Activated B cell treated with CpG ODN at 0.5 μM for 24 hours (primary cell): ENCODE data around the gene SLC16A2. TPM values are rescaled to one million over a fixed set of nuclear protein-coding genes. Genes with fewer than 3 reads are reported as not detected.
A peak's percentile ranks its signal among the peaks of the same experiment; 100 is the strongest.

Experiments used
- ATAC-seq: fragments of 200-7000 bp; cut with Tn5 transposase; one replicate; pipeline ENCODE4 v1.10.0; 2021; ENCODE audit warnings: low read depth, mild to moderate bottlenecking, moderate library complexity
- CTCF ChIA-PET: fragments of 350-600 bp; sonication (Branson Sonifier 250); formaldehyde crosslinking; loops from one replicate; lab custom pipeline; 2021; ENCODE audit warnings: antibody characterized with exemption; lab: Charles Lee
- POLR2A ChIA-PET: fragments of 350-600 bp; sonication (Branson Sonifier 250); formaldehyde crosslinking; loops from one replicate; lab custom pipeline; 2021; ENCODE audit warnings: antibody characterized with exemption; lab: Charles Lee
- DNase-seq: peaks from one replicate; pipeline ENCODE4 v3.0.0; 2022
- H3K27ac Mint-ChIP-seq: one replicate; pipeline ENCODE4 v1.8.0; 2020; ENCODE audit warnings: mixed read lengths
- H3K27me3 Mint-ChIP-seq: one replicate; pipeline ENCODE4 v1.8.0; 2021; ENCODE audit warnings: mixed read lengths
- H3K36me3 Mint-ChIP-seq: one replicate; pipeline ENCODE4 v1.8.0; 2021; ENCODE audit warnings: low read depth, mixed read lengths
- H3K4me1 Mint-ChIP-seq: one replicate; pipeline ENCODE4 v1.8.0; 2021; ENCODE audit warnings: mixed read lengths
- H3K4me3 Mint-ChIP-seq: one replicate; pipeline ENCODE4 v1.8.0; 2020; ENCODE audit warnings: mild to moderate bottlenecking, mixed read lengths
- H3K9me3 Mint-ChIP-seq: one replicate; pipeline ENCODE4 v1.8.0; 2020; ENCODE audit warnings: mixed read lengths
- CTCF ChIP-seq: fragments of 200-600 bp; IDR thresholded peaks from one replicate; pipeline ENCODE4 v1.8.0; 2022; ENCODE audit warnings: antibody characterized with exemption, mild to moderate bottlenecking
- intact Hi-C: fragments of 100-400 bp; cut with micrococcal nuclease; formaldehyde crosslinking; loops from one replicate; pipeline ENCODE4 v1.15.1; 2024
- total RNA-seq: library from RNA; stranded (reverse); gene quantifications from 2 replicates; pipeline ENCODE4 v1.2.3, GENCODE V29; 2022

The SLC16A2 gene
- total RNA-seq, 1 donor from 2014 or later = not detected

- Mint-ChIP-seq H3K27me3 (no peaks in the 10 kb centered on the region), H3K4me1 (peaks cover 24% of the 10 kb centered on the region), H3K4me3 (peak overlapping the region; percentile 4), H3K36me3 (no peaks in the 10 kb centered on the region), H3K27ac (peak overlapping the region; percentile 65), H3K9me3 (no peaks in the 10 kb centered on the region)
- no peak for DNase-seq
- no peak for ATAC-seq
- intact Hi-C loops = loop anchor here (5.0 kb wide), 1 partner anchor 215 kb away; no protein-coding TSS in a partner anchor
- no peak for TF ChIP-seq CTCF
- ChIA-PET CTCF (no interaction called here), POLR2A (no interaction called here)
Observed at GRCh38 chrX:74507191-74507590, 85.9 kb downstream of the SLC16A2 start.

GRCh38 chrX:74509989-74510388, 88.7 kb downstream of the SLC16A2 start:
- CTCF ChIA-PET = no interaction called here
- POLR2A ChIA-PET = no interaction called here
- ATAC-seq (no peak), DNase-seq (no peak)
- Mint-ChIP-seq H3K27me3 (no peaks in the 10 kb centered on the region), H3K4me1 (peaks cover 24% of the 10 kb centered on the region), H3K4me3 (no peak overlapping the region), H3K9me3 (no peaks in the 10 kb centered on the region), H3K27ac (no peak overlapping the region), H3K36me3 (no peaks in the 10 kb centered on the region)
- intact Hi-C loops = loop anchor here (5.0 kb wide), 1 partner anchor 218 kb away; no protein-coding TSS in a partner anchor
- TF ChIP-seq CTCF = no peak

GRCh38 chrX:74510401-74510800, 89.1 kb downstream of the SLC16A2 start:
- POLR2A ChIA-PET = no interaction called here
- Mint-ChIP-seq H3K27me3 (no peaks in the 10 kb centered on the region), H3K4me3 (no peak overlapping the region), H3K36me3 (no peaks in the 10 kb centered on the region), H3K4me1 (peaks cover 22% of the 10 kb centered on the region), H3K27ac (no peak overlapping the region), H3K9me3 (no peaks in the 10 kb centered on the region)
- DNase-seq = no peak
- TF ChIP-seq CTCF = no peak
- CTCF ChIA-PET = no interaction called here
- intact Hi-C loops = no loop called here
- no peak for ATAC-seq

GRCh38 chrX:74511704-74512103, 90.4 kb downstream of the SLC16A2 start:
- ChIA-PET POLR2A (no interaction called here), CTCF (interaction anchor here (1.7 kb wide), 1 partner anchor 19 kb away, joined by 7 read pairs; no protein-coding TSS in a partner anchor)
- ATAC-seq = no peak
- no peak overlapping the region for H3K27ac Mint-ChIP-seq
- no peak for TF ChIP-seq CTCF
- no peak for DNase-seq
- H3K9me3 Mint-ChIP-seq = no peaks in the 10 kb centered on the region
- no peak overlapping the region for H3K4me3 Mint-ChIP-seq
- peaks cover 9% of the 10 kb centered on the region for H3K4me1 Mint-ChIP-seq
- H3K36me3 Mint-ChIP-seq = no peaks in the 10 kb centered on the region
- no peaks in the 10 kb centered on the region for H3K27me3 Mint-ChIP-seq
- intact Hi-C loops = no loop called here

- POLR2A ChIA-PET = no interaction called here
- intact Hi-C loops = no loop called here
- CTCF ChIA-PET = no interaction called here
- no peaks in the 10 kb centered on the region for H3K36me3 Mint-ChIP-seq
- TF ChIP-seq CTCF = no peak
- H3K9me3 Mint-ChIP-seq = no peaks in the 10 kb centered on the region
- no peak for ATAC-seq
- no peak overlapping the region for H3K27ac Mint-ChIP-seq
- no peaks in the 10 kb centered on the region for H3K27me3 Mint-ChIP-seq
- peaks cover 3% of the 10 kb centered on the region for H3K4me1 Mint-ChIP-seq
- H3K4me3 Mint-ChIP-seq = no peak overlapping the region
- no peak for DNase-seq
Observed at GRCh38 chrX:74514384-74514783, 93.1 kb downstream of the SLC16A2 start.
